ENCODE results near the gene VGLL4.

Gene VGLL4

GRCh38 chr3:11609481-11609880, 34.2 kb downstream of the VGLL4 start:
- Histone ChIP-seq H3K79me2 (ENCODE audit: insufficient read depth, low read length) (peaks cover 97% of the 10 kb centered on the region), H3K36me3 (ENCODE audit: insufficient read depth, low read length) (peaks cover 31% of the 10 kb centered on the region; the same call in 1 of the 2 replicates), H3K4me2 (ENCODE audit: low read depth, low read length, poor library complexity, severe bottlenecking) (no peak overlapping the region), H3K9ac (ENCODE audit: low read depth, low read length, poor library complexity, severe bottlenecking) (no peak overlapping the region), H3K9me2 (replicated peaks; ENCODE audit: low read depth, low read length) (no peaks in the 10 kb centered on the region), H4K20me1 (ENCODE audit: insufficient read depth, low read length, poor library complexity, severe bottlenecking) (peaks cover 96% of the 10 kb centered on the region), H3F3A (ENCODE audit: low read depth) (no peaks in the 10 kb centered on the region), H3K4me3 (ENCODE audit: low read length, poor library complexity, severe bottlenecking) (no peak overlapping the region), H3K4me1 (ENCODE audit: insufficient read depth, low read length, poor library complexity, severe bottlenecking) (peaks cover 5% of the 10 kb centered on the region), H3K27me3 (ENCODE audit: insufficient read depth, low read length, poor library complexity, severe bottlenecking) (no peaks in the 10 kb centered on the region), H3K9me3 (ENCODE audit: insufficient read depth, low read depth, low read length) (no peaks in the 10 kb centered on the region), H2AFZ (ENCODE audit: low read length) (no peak overlapping the region)
- TF ChIP-seq, protein P1, sequence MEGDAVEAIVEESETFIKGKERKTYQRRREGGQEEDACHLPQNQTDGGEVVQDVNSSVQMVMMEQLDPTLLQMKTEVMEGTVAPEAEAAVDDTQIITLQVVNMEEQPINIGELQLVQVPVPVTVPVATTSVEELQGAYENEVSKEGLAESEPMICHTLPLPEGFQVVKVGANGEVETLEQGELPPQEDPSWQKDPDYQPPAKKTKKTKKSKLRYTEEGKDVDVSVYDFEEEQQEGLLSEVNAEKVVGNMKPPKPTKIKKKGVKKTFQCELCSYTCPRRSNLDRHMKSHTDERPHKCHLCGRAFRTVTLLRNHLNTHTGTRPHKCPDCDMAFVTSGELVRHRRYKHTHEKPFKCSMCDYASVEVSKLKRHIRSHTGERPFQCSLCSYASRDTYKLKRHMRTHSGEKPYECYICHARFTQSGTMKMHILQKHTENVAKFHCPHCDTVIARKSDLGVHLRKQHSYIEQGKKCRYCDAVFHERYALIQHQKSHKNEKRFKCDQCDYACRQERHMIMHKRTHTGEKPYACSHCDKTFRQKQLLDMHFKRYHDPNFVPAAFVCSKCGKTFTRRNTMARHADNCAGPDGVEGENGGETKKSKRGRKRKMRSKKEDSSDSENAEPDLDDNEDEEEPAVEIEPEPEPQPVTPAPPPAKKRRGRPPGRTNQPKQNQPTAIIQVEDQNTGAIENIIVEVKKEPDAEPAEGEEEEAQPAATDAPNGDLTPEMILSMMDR (conservative IDR thresholded peaks at IDR 0.05; ENCODE audit: low read length), result no peak
- TF ChIP-seq EZH2phosphoT487 (IDR thresholded peaks at IDR 0.05; ENCODE audit: borderline replicate concordance), result no peak

GRCh38 chr3:11607816-11608215, 35.9 kb downstream of the VGLL4 start:
- Histone ChIP-seq H3K27me3 (ENCODE audit: insufficient read depth, low read length, poor library complexity, severe bottlenecking) (no peaks in the 10 kb centered on the region), H3K79me2 (ENCODE audit: insufficient read depth, low read length) (peaks cover 97% of the 10 kb centered on the region), H3K4me2 (ENCODE audit: low read depth, low read length, poor library complexity, severe bottlenecking) (no peak overlapping the region), H3K9me3 (ENCODE audit: insufficient read depth, low read depth, low read length) (no peaks in the 10 kb centered on the region), H3K9ac (ENCODE audit: low read depth, low read length, poor library complexity, severe bottlenecking) (no peak overlapping the region), H3K4me3 (ENCODE audit: low read length, poor library complexity, severe bottlenecking) (no peak overlapping the region), H3K36me3 (ENCODE audit: insufficient read depth, low read length) (peaks cover 31% of the 10 kb centered on the region; the same call in 1 of the 2 replicates), H3K4me1 (ENCODE audit: insufficient read depth, low read length, poor library complexity, severe bottlenecking) (peaks cover 5% of the 10 kb centered on the region), H3K9me2 (replicated peaks; ENCODE audit: low read depth, low read length) (no peaks in the 10 kb centered on the region), H4K20me1 (ENCODE audit: insufficient read depth, low read length, poor library complexity, severe bottlenecking) (peaks cover 96% of the 10 kb centered on the region), H3F3A (ENCODE audit: low read depth) (no peaks in the 10 kb centered on the region), H2AFZ (ENCODE audit: low read length) (no peak overlapping the region)
- no peak for TF ChIP-seq EZH2phosphoT487 (IDR thresholded peaks at IDR 0.05; ENCODE audit: borderline replicate concordance)
- TF ChIP-seq, protein P1 (conservative IDR thresholded peaks at IDR 0.05; ENCODE audit: low read length), result no peak

GRCh38 chr3:11606865-11607440, 36.8 kb downstream of the VGLL4 start:
- no peaks in the 10 kb centered on the region for H3K9me3 ChIP-seq (ENCODE audit: insufficient read depth, low read depth, low read length)
- no peak overlapping the region for H3K9ac ChIP-seq (ENCODE audit: low read depth, low read length, poor library complexity, severe bottlenecking)
- H3K9me2 ChIP-seq (replicated peaks; ENCODE audit: low read depth, low read length), result no peaks in the 10 kb centered on the region
- no peaks in the 10 kb centered on the region for H3F3A ChIP-seq (ENCODE audit: low read depth)
- H2AFZ ChIP-seq (ENCODE audit: low read length), result no peak overlapping the region
- no peak overlapping the region for H3K4me2 ChIP-seq (ENCODE audit: low read depth, low read length, poor library complexity, severe bottlenecking)
- H3K79me2 ChIP-seq (ENCODE audit: insufficient read depth, low read length), result peaks cover 97% of the 10 kb centered on the region
- TF ChIP-seq, protein P1 (conservative IDR thresholded peaks at IDR 0.05; ENCODE audit: low read length), result no peak
- no peak for TF ChIP-seq EZH2phosphoT487 (IDR thresholded peaks at IDR 0.05; ENCODE audit: borderline replicate concordance)
- H3K27me3 ChIP-seq (ENCODE audit: insufficient read depth, low read length, poor library complexity, severe bottlenecking), result no peaks in the 10 kb centered on the region
- H3K4me1 ChIP-seq (ENCODE audit: insufficient read depth, low read length, poor library complexity, severe bottlenecking), result peaks cover 5% of the 10 kb centered on the region
- no peak overlapping the region for H3K4me3 ChIP-seq (ENCODE audit: low read length, poor library complexity, severe bottlenecking)
- peaks cover 33% of the 10 kb centered on the region; the same call in 1 of the 2 replicates for H3K36me3 ChIP-seq (ENCODE audit: insufficient read depth, low read length)
- peaks cover 96% of the 10 kb centered on the region for H4K20me1 ChIP-seq (ENCODE audit: insufficient read depth, low read length, poor library complexity, severe bottlenecking)

All from Loucy (cell line).